Endothelial cell of umbilical vein (primary cell): Measurements from ENCODE around the gene MMP11. TPM values are rescaled to one million over a fixed set of nuclear protein-coding genes. Genes with fewer than 3 reads are reported as not detected.

Experiments used
- BruUV-seq: library from RNA; stranded (reverse); fragments of 400-500 nt; replicated peaks from 2 replicates; lab custom pipeline; 2021; lab: Mats Ljungman, UMichigan
- CTCF ChIA-PET: fragments of 300-600, 350-600 bp; sonication (Branson Sonifier 250); formaldehyde crosslinking; loops from one replicate; lab custom pipeline; 2021; ENCODE audit warnings: antibody characterized with exemption, inconsistent platforms; lab: Charles Lee
- POLR2A ChIA-PET: fragments of 300-600, 350-600 bp; sonication (Branson Sonifier 250); formaldehyde crosslinking; loops from one replicate; lab custom pipeline; 2021; ENCODE audit warnings: antibody characterized with exemption, inconsistent platforms; lab: Charles Lee
- DNase-seq: peaks from one replicate; pipeline ENCODE4 v3.0.0-alpha.2; 2011; ENCODE audit warnings: low read depth, low spot score
- FAIRE-seq: peaks from 2 replicates; lab custom pipeline; 2011; peaks lifted over from hg19 to GRCh38; lab: Jason Lieb, UNC
- H2AFZ ChIP-seq: 2 replicates; pipeline ENCODE4 v1.6.0; 2012; ENCODE audit warnings: low read depth, low read length, control low read depth, inconsistent platforms
- H3K27ac ChIP-seq: 2 replicates; pipeline ENCODE4 v1.5.1; 2011; ENCODE audit warnings: low read depth, mild to moderate bottlenecking, control low read depth, low read length, moderate library complexity; ENCODE audit not compliant: insufficient read depth
- H3K27me3 ChIP-seq, 2 experiments: 2 replicates each; pipeline versions ENCODE4 v1.6.0 to v1.6.1; 2011; ENCODE audit warnings: low read length in 2 of 2, mixed read lengths in 1 of 2; ENCODE audit not compliant: control insufficient read depth in 2 of 2, insufficient read depth in 2 of 2
- H3K36me3 ChIP-seq, 2 experiments: 2 replicates in 1 of 2; 3 replicates in 1 of 2; pipeline ENCODE4 v1.5.1; 2011; ENCODE audit warnings: low read length in 2 of 2, mild to moderate bottlenecking in 1 of 2, moderate library complexity in 1 of 2; ENCODE audit not compliant: control insufficient read depth in 2 of 2, insufficient read depth in 2 of 2; ENCODE audit errors: extremely low read depth in 1 of 2
- H3K4me1 ChIP-seq: 3 replicates; pipeline ENCODE4 v1.5.1; 2011; ENCODE audit warnings: mild to moderate bottlenecking, low read length; ENCODE audit not compliant: control insufficient read depth, insufficient read depth; ENCODE audit errors: extremely low read depth
- H3K4me2 ChIP-seq: 2 replicates; pipeline ENCODE4 v1.6.1; 2011; ENCODE audit warnings: low read length, control low read depth, mixed read lengths; ENCODE audit not compliant: insufficient read depth
- H3K4me3 ChIP-seq, 3 experiments: fragments of 200-600 bp in 1 of 3; sonication (generic), shearing (Covaris generic) in 1 of 3; replicated peaks in 1 of 3; 2 replicates each; pipeline ENCODE4 v1.5.1; 2011 to 2016; ENCODE audit warnings: control low read depth in 3 of 3, low read length in 3 of 3, mild to moderate bottlenecking in 2 of 3, inconsistent platforms in 1 of 3, low read depth in 1 of 3, moderate library complexity in 1 of 3; ENCODE audit not compliant: insufficient read depth in 1 of 3
- H3K79me2 ChIP-seq: 2 replicates; pipeline ENCODE4 v1.6.0; 2012; ENCODE audit warnings: low read length, inconsistent platforms; ENCODE audit not compliant: control insufficient read depth, insufficient read depth
- H3K9ac ChIP-seq: replicated peaks from 2 replicates; pipeline ENCODE3; 2011; ENCODE audit warnings: low read length, control low read depth; ENCODE audit not compliant: insufficient read depth; ENCODE audit errors: extremely low read depth
- H3K9me1 ChIP-seq: replicated peaks from 3 replicates; pipeline ENCODE4 v1.6.0; 2011; ENCODE audit warnings: mild to moderate bottlenecking, low read length; ENCODE audit not compliant: control insufficient read depth, insufficient read depth; ENCODE audit errors: extremely low read depth
- H3K9me3 ChIP-seq: replicated peaks from 2 replicates; pipeline ENCODE4 v1.5.1; 2012; ENCODE audit warnings: low read length, inconsistent platforms; ENCODE audit not compliant: control insufficient read depth, insufficient read depth
- H4K20me1 ChIP-seq: replicated peaks from 2 replicates; pipeline ENCODE3; 2011; ENCODE audit warnings: mild to moderate bottlenecking, low read length; ENCODE audit not compliant: control insufficient read depth, insufficient read depth; ENCODE audit errors: extremely low read depth
- EZH2 ChIP-seq: IDR thresholded peaks from 2 replicates; pipeline ENCODE4 v1.6.1; 2012; ENCODE audit warnings: borderline replicate concordance, low read depth, mild to moderate bottlenecking, moderate library complexity, low read length, inconsistent platforms; ENCODE audit not compliant: severe bottlenecking
- FOS ChIP-seq: IDR thresholded peaks from 2 replicates; pipeline ENCODE4 v1.6.1; 2011; ENCODE audit warnings: mild to moderate bottlenecking, low read length, moderate library complexity, borderline replicate concordance; ENCODE audit not compliant: insufficient read depth
- GATA2 ChIP-seq: IDR thresholded peaks from 2 replicates; pipeline ENCODE4 v1.7.0; 2011; ENCODE audit warnings: low read depth, mild to moderate bottlenecking, moderate library complexity, mixed read lengths, low read length; ENCODE audit not compliant: insufficient read length, insufficient read depth
- JUN ChIP-seq: IDR thresholded peaks from 2 replicates; pipeline ENCODE4 v1.6.1; 2011; ENCODE audit warnings: borderline replicate concordance, low read depth; ENCODE audit not compliant: insufficient read length, insufficient read depth
- MYC ChIP-seq: IDR thresholded peaks from one replicate; pipeline ENCODE4 v1.6.1; 2011; ENCODE audit warnings: mild to moderate bottlenecking, low read depth, low read length
- POLR2A ChIP-seq: IDR thresholded peaks from 2 replicates; pipeline ENCODE4 v1.6.1; 2012; ENCODE audit warnings: low read depth, mild to moderate bottlenecking, control low read depth, low read length
- POLR2AphosphoS5 ChIP-seq: IDR thresholded peaks from 2 replicates; pipeline ENCODE4 v1.6.1; 2012; ENCODE audit warnings: low read depth, mild to moderate bottlenecking, control low read depth, low read length, moderate library complexity; ENCODE audit not compliant: insufficient read depth
- dilution Hi-C: fragments of 300-500 bp; cut with MboI; formaldehyde crosslinking; loops from one replicate; pipeline ENCODE4 v1.15.0; 2019; ENCODE audit warnings: low sequenced_read_pairs; ENCODE audit not compliant: extremely low pct_ligation_motif_present
- intact Hi-C: fragments of 100-400 bp; cut with micrococcal nuclease; formaldehyde crosslinking; loops from one replicate; pipeline ENCODE4 v1.10.0; 2022
- polyA plus RNA-seq, 4 experiments: library from polyadenylated mRNA; depleted of rRNA in 3 of 4; stranded (reverse) in 3 of 4; unstranded in 1 of 4; fragments of >200 nt; gene quantifications; 2 replicates each; pipeline versions ENCODE4 v1.2.1 to v1.2.3, GENCODE V29; 2011 to 2012; ENCODE audit warnings: missing spikeins in 1 of 4
- total RNA-seq: library from RNA; stranded (reverse); gene quantifications from 2 replicates; pipeline ENCODE4 v1.2.3, GENCODE V29; 2021
- TF ChIP-seq, protein P1 (sequence below), 2 donors: IDR thresholded peaks; 1 replicate in 1 of 2; 2 replicates in 1 of 2; pipeline ENCODE4 v1.5.1; 2011; ENCODE audit warnings: low read length in 2 of 2, mild to moderate bottlenecking in 2 of 2, moderate library complexity in 2 of 2, control low read depth in 1 of 2, inconsistent platforms in 1 of 2, low read depth in 1 of 2; ENCODE audit not compliant: insufficient read depth in 1 of 2; ENCODE audit errors: extremely low read depth in 1 of 2
- TF ChIP-seq, protein P2 (sequence below): IDR thresholded peaks from 2 replicates; pipeline ENCODE4 v1.6.1; 2011; ENCODE audit not compliant: insufficient read depth, insufficient read length

MMP11 gene
- total and polyA plus RNA-seq, 2 donors (not counting 3 experiments of a cell fraction or from before 2014, with no cell fraction given): 10.3 to 16.9 TPM

GRCh38 chr22:23751441-23751996 lies 21.1 kb upstream of the MMP11 start:
- H3K79me2 ChIP-seq: no peaks in the 10 kb centered on the region
- POLR2A ChIA-PET: no interaction called here
- FAIRE-seq (peak; percentile 46), DNase-seq (no peak)
- H3K4me2 ChIP-seq: peak overlapping the region; percentile 25
- no peak overlapping the region for H3K27ac ChIP-seq
- BruUV-seq: no TSS peak
- H3K36me3 ChIP-seq: no peaks in the 10 kb centered on the region
- intact Hi-C loops: loop anchor here (1.0 to 2.0 kb wide), 2 partner anchors 17 to 34 kb away; no protein-coding TSS in a partner anchor
- peak overlapping the region; percentile 7 to 88 (median 30) for H3K4me3 ChIP-seq
- H3K4me1 ChIP-seq: peaks cover 10% of the 10 kb centered on the region
- no peaks in the 10 kb centered on the region for H3K9me3 ChIP-seq
- H3K9ac ChIP-seq: peak overlapping the region; percentile 68
- CTCF ChIA-PET: interaction anchor here (0.6 to 1.1 kb wide), 3 partner anchors 19 to 263 kb away, joined by 3 read pairs; no protein-coding TSS in a partner anchor
- H2AFZ ChIP-seq: peak overlapping the region; percentile 91
- dilution Hi-C loops: no loop called here
- TF ChIP-seq EZH2 (no peak), POLR2AphosphoS5 (no peak), POLR2A (no peak), GATA2 (no peak), FOS (no peak), MYC (no peak), JUN (no peak)
- TF ChIP-seq, protein P1, sequence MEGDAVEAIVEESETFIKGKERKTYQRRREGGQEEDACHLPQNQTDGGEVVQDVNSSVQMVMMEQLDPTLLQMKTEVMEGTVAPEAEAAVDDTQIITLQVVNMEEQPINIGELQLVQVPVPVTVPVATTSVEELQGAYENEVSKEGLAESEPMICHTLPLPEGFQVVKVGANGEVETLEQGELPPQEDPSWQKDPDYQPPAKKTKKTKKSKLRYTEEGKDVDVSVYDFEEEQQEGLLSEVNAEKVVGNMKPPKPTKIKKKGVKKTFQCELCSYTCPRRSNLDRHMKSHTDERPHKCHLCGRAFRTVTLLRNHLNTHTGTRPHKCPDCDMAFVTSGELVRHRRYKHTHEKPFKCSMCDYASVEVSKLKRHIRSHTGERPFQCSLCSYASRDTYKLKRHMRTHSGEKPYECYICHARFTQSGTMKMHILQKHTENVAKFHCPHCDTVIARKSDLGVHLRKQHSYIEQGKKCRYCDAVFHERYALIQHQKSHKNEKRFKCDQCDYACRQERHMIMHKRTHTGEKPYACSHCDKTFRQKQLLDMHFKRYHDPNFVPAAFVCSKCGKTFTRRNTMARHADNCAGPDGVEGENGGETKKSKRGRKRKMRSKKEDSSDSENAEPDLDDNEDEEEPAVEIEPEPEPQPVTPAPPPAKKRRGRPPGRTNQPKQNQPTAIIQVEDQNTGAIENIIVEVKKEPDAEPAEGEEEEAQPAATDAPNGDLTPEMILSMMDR (IDR thresholded peaks at IDR 0.05; ENCODE audit: extremely low read depth in 1 of 2, insufficient read depth in 1 of 2, low read depth in 1 of 2, low read length in 2 of 2): no peak
- TF ChIP-seq, protein P2, sequence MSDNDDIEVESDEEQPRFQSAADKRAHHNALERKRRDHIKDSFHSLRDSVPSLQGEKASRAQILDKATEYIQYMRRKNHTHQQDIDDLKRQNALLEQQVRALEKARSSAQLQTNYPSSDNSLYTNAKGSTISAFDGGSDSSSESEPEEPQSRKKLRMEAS: no peak
- no peaks in the 10 kb centered on the region for H3K27me3 ChIP-seq
- H4K20me1 ChIP-seq: no peaks in the 10 kb centered on the region
- no peaks in the 10 kb centered on the region for H3K9me1 ChIP-seq
